ENCODE results near the gene GRIA4. TPM values are rescaled to one million over a fixed set of nuclear protein-coding genes. Genes with fewer than 3 reads are reported as not detected.

Gene GRIA4
- total RNA-seq, 4 donors from 2014 or later = not detected

DNA sequence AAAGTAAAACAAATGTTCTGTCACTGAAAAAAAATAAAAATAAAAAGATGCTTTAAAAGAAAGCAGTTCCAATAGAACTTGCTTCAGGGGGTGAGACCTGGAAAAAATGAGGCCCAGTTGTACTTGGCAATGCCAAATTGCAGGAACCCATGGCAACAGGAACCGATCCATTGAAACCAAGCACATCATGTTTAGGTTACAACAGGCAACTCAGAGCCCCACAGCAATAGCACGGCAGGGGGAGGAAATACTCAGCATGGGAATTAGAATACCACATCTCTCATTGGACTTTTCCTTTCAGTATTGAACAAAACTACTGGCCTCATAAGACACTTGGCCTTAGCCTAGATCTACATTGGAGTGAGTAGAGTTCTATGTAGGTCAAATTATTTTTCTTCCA, 327.9 kb downstream of the GRIA4 start:
- Histone ChIP-seq H3K4me1 (no peaks in the 10 kb centered on the region), H3K4me3 (no peak overlapping the region), H3K27me3 (no peaks in the 10 kb centered on the region), H3K36me3 (no peaks in the 10 kb centered on the region), H3K9me3 (no peaks in the 10 kb centered on the region), H3K27ac (no peak overlapping the region)
- TF ChIP-seq POLR2A (IDR thresholded peaks at IDR 0.05) = no peak
- TF ChIP-seq, protein P1, sequence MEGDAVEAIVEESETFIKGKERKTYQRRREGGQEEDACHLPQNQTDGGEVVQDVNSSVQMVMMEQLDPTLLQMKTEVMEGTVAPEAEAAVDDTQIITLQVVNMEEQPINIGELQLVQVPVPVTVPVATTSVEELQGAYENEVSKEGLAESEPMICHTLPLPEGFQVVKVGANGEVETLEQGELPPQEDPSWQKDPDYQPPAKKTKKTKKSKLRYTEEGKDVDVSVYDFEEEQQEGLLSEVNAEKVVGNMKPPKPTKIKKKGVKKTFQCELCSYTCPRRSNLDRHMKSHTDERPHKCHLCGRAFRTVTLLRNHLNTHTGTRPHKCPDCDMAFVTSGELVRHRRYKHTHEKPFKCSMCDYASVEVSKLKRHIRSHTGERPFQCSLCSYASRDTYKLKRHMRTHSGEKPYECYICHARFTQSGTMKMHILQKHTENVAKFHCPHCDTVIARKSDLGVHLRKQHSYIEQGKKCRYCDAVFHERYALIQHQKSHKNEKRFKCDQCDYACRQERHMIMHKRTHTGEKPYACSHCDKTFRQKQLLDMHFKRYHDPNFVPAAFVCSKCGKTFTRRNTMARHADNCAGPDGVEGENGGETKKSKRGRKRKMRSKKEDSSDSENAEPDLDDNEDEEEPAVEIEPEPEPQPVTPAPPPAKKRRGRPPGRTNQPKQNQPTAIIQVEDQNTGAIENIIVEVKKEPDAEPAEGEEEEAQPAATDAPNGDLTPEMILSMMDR (IDR thresholded peaks at IDR 0.05) = no peak
- intact Hi-C loops (cut with DNase I) = no loop called here
- 33 to 49% methylated on average over 2 of the region's 2 CpGs for WGBS, 2 donors
- no peak for DNase-seq

- H3K36me3 ChIP-seq = no peaks in the 10 kb centered on the region
- H3K27me3 ChIP-seq = no peaks in the 10 kb centered on the region
- WGBS, 2 donors = 45 to 47% methylated on average over 2 of the region's 2 CpGs
- no peak overlapping the region for H3K4me3 ChIP-seq
- TF ChIP-seq POLR2A (IDR thresholded peaks at IDR 0.05) = no peak
- TF ChIP-seq, protein P1 (IDR thresholded peaks at IDR 0.05) = no peak
- H3K27ac ChIP-seq = no peak overlapping the region
- no peak for DNase-seq
- intact Hi-C loops (cut with DNase I) = no loop called here
- H3K9me3 ChIP-seq = no peaks in the 10 kb centered on the region
- no peaks in the 10 kb centered on the region for H3K4me1 ChIP-seq
Measured at GRCh38 chr11:105942921-105943320, 333.0 kb downstream of the GRIA4 start.

DNA sequence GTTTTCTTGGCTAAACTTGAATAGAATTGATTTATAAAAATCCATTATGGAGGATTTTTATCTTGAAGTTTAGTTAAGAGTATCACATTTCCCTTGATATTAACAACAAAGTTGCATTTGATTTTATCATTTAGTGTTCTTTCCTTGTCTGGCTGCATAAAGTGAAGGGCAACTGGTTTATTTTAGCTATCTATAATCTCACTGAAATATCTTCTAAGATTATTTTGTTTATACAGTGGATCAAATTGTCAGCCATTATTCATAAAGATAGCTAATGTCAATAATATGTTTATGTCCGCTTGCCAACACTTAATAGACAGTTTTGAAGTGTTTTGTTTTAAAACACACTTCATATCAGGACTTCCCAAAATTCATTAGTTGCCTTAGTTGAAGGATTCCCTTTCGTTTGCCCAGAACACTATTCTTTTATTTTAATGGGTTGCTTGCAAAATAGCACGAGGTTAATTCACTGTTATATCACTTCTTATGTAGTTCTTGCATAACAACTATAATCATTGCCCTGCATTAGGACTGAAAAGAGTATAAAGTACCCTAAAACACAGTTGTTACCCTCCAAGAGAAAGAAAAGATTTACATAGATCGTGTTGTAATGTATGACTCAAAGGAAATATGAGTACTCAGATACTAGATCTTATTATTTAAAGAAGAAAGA, 339.2 kb downstream of the GRIA4 start:
- WGBS, 2 donors = 30 to 32% methylated on average over 4 of the region's 4 CpGs
- no peaks in the 10 kb centered on the region for H3K27me3 ChIP-seq
- intact Hi-C loops (cut with DNase I) = no loop called here

GRCh38 chr11:105953886-105954285, 344.0 kb downstream of the GRIA4 start:
- H3K36me3 ChIP-seq = no peaks in the 10 kb centered on the region
- no peaks in the 10 kb centered on the region for H3K27me3 ChIP-seq
- DNase-seq = no peak
- no peaks in the 10 kb centered on the region for H3K4me1 ChIP-seq
- H3K4me3 ChIP-seq = no peak overlapping the region
- no peak overlapping the region for H3K27ac ChIP-seq
- TF ChIP-seq POLR2A (IDR thresholded peaks at IDR 0.05) = no peak
- TF ChIP-seq, protein P1 (IDR thresholded peaks at IDR 0.05) = no peak
- peaks cover 0 to 4% (median 0%) of the 10 kb centered on the region in 3 donors for H3K9me3 ChIP-seq
- intact Hi-C loops (cut with DNase I) = no loop called here

More for the DNA sequence above, 339.2 kb downstream of the GRIA4 start:
- Histone ChIP-seq H3K27ac (no peak overlapping the region), H3K9me3 (no peaks in the 10 kb centered on the region), H3K4me3 (no peak overlapping the region), H3K4me1 (no peaks in the 10 kb centered on the region), H3K36me3 (no peaks in the 10 kb centered on the region)
- DNase-seq = no peak
- TF ChIP-seq, protein P1 (IDR thresholded peaks at IDR 0.05) = no peak
- no peak for TF ChIP-seq POLR2A (IDR thresholded peaks at IDR 0.05)

DNA sequence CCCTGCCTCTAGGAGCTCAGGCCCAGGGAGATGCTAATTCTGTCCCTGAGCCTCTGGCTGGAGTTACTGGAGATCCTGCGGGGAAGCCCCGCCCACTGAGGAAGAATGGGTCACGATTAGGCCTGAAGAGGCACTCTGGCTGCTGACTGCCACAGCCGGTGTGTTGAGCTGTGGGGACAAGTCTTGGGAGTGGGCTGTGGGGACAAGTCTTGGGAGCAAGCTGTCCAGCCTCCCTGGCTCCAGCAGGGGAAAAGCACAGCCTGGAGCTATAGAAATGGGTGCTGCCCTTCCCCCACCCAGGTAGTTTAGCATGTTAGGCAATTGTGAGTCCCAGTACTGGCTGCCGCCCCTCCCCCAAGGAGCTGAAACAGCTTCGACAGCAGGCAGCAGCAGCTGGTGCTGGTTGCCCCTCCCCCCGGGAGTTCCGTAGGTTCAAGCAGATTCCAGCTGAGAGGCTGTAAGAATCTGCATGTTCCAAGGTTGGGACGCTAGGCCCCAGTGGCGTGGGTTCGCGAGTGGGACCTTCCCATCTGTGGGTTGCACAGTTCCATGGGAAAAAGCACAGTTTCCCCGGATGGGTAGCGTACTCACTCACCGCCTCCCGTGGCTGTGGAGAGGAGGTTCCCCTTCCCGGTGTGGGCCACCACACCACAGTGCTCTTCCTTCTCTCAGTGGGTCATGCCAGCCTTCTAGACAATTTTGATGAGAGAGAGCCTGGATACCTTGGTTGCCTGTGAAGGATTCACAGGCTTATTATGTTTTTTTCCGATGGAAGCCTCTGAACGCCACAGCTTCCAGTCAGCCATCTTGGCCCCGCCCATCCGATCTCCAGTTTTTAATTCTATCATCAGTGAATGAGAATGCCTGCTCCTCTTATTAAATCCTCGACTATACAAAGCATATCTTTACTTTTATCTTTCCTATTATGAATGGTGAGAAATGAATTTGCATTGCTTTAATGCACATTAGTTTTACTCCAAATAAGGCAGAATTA, 350.7 kb downstream of the GRIA4 start:
- WGBS, 2 donors = 81 to 91% methylated on average over 8 to 12 of the region's 22 CpGs
- intact Hi-C loops (cut with DNase I) = no loop called here

More for the DNA sequence above, 350.7 kb downstream of the GRIA4 start:
- Histone ChIP-seq H3K27ac (no peak overlapping the region), H3K9me3 (peaks cover 0 to 4% (median 0%) of the 10 kb centered on the region in 3 donors), H3K27me3 (no peaks in the 10 kb centered on the region), H3K36me3 (no peaks in the 10 kb centered on the region), H3K4me1 (no peaks in the 10 kb centered on the region), H3K4me3 (no peak overlapping the region)
- DNase-seq = no peak
- TF ChIP-seq, protein P1 (IDR thresholded peaks at IDR 0.05) = no peak
- TF ChIP-seq POLR2A (IDR thresholded peaks at IDR 0.05) = no peak
